HT1080 (cell line): ENCODE measurements around the gene CPLANE1. TPM values are rescaled to one million over a fixed set of nuclear protein-coding genes. Genes with fewer than 3 reads are reported as not detected.
"Not testable (repeated sequence)": the region's sequence is repeated elsewhere in the genome, so short reads cannot be mapped to it uniquely, and the experiment has no call there.

Source experiments
- DNase-seq: peaks from one replicate; pipeline ENCODE4 v3.0.0-alpha.2; 2015; ENCODE audit warnings: low read depth
- polyA plus RNA-seq, 2 experiments: library from polyadenylated mRNA; depleted of rRNA; stranded (reverse); fragments of >200 nt; gene quantifications; 2 replicates each; pipeline ENCODE4 v1.2.3, GENCODE V29; 2015
- total RNA-seq: library from RNA; depleted of rRNA; stranded (reverse); fragments of >200 nt; shearing (Covaris generic); gene quantifications from 2 replicates; pipeline ENCODE4 v1.2.3, GENCODE V29; 2014; rRNA removed

CPLANE1 gene
- 4.8 and 6.5 TPM in 2 replicates for total RNA-seq
- polyA plus RNA-seq (2015; cell fraction: cytosol; rRNA removed), result 3.3 and 4.2 TPM in 2 replicates
- polyA plus RNA-seq (2015; cell fraction: nucleus; rRNA removed), result 11.4 and 12.0 TPM in 2 replicates

- peak; percentile 75 for DNase-seq
Measured at GRCh38 chr5:37248970-37249814, at the start of gene CPLANE1. CPLANE1 (minus strand) TSS chr5:37249376; CDS start chr5:37247698, 1,678 bp downstream.

DNA sequence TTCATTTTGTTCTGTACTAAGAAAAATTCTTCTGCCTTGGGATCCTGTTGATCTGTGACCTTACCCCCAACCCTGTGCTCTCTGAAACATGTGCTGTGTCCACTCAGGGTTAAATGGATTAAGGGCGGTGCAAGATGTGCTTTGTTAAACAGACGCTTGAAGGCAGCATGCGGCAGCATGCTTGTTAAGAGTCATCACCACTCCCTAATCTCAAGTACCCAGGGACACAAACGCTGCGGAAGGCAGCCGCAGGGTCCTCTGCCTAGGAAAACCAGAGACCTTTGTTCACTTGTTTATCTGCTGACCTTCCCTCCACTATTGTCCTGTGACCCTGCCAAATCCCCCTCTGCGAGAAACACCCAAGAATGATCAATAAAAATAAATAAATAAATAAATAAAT, 47.1 kb upstream of the CPLANE1 start:
- not testable (repeated sequence) for DNase-seq

DNA sequence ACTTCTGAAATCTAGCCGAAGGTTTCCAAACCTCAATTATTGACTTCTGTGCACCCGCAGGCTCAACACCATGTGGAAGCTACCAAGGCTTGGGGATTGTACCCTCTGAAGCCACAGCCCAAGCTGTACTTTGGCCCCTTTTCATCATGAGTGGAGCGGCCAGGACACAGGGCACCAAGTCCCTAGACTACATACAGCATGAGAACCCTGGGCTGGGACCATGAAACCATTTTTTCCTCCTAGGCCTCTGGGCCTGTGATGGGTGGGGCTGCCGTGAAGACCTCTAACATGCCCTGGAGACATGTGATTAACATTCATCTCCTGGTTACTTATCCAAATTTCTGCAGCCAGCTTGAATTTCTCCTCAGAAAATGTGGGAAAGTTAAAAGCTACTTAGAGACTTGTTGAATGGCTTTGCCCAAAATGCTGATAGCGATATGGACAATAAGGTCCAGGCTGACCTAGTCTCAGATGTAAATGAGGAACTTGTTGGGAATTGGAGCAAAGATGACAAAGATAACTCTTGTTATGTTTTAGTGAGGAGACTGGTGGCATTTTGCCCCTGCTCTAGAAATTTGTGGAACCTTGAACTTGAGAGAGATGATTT, 34.1 kb upstream of the CPLANE1 start:
- no peak for DNase-seq

DNA sequence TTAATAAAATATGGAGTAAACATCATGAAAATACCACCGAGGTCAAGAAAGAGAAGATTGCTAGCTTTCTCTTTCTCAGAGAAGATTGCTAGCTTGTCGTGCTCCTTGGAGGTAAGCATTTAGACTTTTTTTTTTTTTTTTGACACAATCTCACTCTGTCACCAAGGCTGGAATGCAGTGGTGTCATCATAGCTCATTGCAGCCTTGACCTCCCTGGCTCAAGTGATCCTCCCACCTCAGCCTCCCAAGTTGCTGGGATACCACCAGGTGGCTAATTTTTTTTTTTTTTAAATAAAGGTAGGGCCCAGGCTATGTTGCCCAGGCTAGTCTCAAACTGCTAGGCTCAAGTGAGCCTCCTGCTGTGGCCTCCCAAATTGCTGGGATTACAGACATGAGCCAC, 26.3 kb upstream of the CPLANE1 start:
- DNase-seq, result no peak

- DNase-seq, result peak; percentile 61
Measured at GRCh38 chr5:37272511-37272910, 23.3 kb upstream of the CPLANE1 start.

GRCh38 chr5:37268100-37268499, 18.9 kb upstream of the CPLANE1 start:
- DNase-seq, result not testable (repeated sequence)

DNA sequence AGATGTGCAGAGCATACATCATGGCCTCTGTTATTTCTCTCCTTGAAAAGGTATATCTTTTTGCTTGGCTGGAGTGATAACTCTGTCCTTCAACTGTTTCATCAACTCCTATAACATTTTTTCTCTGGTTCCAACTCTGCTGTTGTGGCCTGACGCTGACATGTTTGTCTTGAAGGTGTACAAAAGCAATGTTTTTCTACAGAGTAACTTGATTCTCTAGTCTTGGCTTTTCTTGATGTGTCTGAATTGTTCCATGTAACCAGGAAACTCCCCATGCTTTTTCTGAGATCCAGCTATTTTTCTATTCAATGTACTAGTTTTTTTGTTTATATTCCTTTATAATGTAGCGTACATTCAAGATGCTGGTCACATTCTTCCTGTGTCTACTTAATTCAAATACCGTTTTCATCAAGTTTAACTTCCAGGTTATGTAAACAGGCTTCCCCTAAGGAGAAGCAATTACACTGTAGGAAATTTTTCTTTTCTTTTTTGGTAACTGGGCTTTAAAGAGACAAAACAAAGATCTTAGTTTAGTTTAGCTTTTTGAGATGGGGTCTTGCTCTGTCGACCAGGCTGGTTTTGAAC, 6.7 kb upstream of the CPLANE1 start:
- DNase-seq, result no peak

DNA sequence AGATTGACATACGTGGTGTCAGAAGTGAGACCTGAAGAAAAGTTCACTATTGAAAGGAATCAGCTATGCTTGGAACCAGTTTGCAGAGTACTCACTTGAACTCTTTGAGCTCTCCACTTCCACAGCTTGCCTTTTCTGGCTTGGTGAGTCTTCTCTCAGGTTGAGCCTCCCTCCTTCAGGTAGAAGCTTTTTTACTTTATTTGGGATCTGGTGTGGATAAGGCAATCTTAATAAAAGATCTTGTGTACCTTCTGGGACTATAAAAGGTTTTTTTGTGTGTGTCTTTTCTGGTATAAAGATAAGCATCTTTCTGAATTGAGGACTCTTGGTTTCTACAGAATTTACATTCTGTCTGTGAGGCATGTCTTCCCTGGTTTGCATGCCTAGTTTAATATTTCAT, 5.4 kb upstream of the CPLANE1 start:
- DNase-seq, result no peak

- no peak for DNase-seq
Measured at GRCh38 chr5:37251665-37252064, 2.5 kb upstream of the CPLANE1 start.

GRCh38 chr5:37249815-37250164, 614 bp upstream of the CPLANE1 start:
- no peak for DNase-seq

- DNase-seq, result peak; percentile 15
Measured at GRCh38 chr5:37248421-37248969, 681 bp downstream of the CPLANE1 start.

DNA sequence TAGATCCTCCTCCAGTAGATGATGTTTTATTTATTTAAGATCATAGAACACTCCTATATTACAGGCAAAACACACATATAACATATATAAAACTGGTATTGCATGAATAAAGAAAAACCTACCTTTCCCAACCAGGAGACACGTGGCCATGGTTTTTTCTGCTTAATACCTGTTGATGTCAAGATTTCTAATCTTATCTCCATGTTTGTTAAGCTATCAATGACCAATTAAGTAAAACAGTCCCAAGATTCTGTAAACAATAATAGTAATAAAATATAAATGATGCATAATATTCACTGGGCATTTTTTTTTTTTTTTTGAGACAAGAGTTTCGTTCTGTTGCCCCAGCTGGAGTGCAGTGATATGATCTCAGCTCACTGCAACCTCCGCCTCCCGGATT, 1.7 kb downstream of the CPLANE1 start:
- DNase-seq, result no peak

DNA sequence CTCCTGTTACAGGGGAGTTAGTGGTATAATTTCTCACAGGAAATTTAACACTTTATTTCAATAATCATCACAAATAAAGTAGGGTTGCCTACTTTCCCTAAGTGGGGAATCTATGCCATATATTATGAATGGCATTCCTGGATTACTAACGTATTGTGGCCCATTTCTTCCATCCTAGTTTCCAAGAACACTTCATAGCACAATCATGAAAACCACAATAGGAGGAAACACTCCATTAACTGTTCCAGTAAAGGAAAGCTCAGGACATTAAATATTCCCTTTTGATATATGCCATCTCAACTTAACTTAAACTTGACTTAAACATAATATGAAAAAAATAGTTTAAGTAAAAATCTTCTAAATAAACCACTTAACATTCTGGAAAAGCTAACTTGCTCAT, 2.1 kb downstream of the CPLANE1 start:
- no peak for DNase-seq

GRCh38 chr5:37234288-37234687, 14.9 kb downstream of the CPLANE1 start:
- DNase-seq, result no peak

- DNase-seq, result no peak
Measured at GRCh38 chr5:37226377-37226776, 22.8 kb downstream of the CPLANE1 start.

DNA sequence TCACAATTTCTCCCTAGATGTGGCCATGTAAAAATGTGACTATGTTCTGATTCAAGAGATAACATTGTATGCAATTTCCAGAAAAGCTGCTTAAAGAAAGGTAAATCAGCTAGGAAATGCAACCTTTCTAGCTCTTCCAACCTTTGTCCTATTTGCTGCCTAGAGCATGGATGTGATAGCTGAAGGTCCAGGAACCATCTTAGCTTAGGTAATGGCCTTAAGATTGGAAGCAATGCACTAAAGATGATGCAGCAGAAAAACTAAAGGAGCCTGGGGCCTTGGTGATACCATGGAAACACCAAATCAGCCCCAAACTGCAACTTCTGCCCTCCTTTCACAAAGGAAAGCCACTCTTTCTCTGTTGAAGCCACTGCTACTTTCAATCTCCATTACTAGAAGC, 27.0 kb downstream of the CPLANE1 start:
- no peak for DNase-seq

- not testable (repeated sequence) for DNase-seq
Measured at GRCh38 chr5:37220426-37220825, 28.8 kb downstream of the CPLANE1 start.

DNA sequence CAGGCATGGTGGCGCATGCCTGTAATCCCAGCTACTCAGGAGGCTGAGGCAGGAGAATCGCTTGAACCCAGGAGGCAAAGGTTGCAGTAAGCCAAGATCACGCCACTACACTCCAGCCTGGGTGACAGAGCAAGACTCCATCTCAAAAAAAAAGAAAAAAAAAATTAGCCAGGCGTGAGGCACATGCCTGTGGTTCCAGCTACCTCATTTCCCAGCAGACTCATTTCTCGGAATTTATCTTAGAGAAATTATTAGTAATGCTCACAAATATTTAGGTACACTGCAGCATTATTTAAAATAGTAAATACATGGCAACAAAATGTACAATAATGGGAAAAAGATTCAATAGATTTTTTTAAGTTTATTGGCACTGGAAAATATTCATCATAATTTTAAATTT, 29.8 kb downstream of the CPLANE1 start:
- not testable (repeated sequence) for DNase-seq

GRCh38 chr5:37217976-37218375, 31.2 kb downstream of the CPLANE1 start:
- no peak for DNase-seq

- DNase-seq, result no peak
Measured at GRCh38 chr5:37214550-37214949, 34.6 kb downstream of the CPLANE1 start.

DNA sequence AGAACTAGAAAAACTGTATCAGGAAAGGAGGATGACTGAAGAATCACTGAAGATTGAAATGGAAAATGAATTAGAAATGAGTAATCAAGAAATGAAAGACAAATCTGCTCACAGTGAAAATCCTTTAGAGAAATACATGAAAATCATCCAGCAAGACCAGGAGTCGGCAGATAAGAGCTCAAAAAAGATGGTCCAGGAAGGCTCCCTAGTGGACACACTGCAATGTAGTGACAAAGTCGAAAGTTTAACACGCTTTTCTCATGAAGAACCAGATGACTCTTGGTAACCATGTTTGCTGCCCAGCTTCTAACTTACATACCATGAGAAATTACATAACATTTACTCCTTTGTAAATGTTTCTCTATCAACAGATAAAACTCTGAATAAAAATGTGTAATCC, 37.1 kb downstream of the CPLANE1 start:
- no peak for DNase-seq

GRCh38 chr5:37211661-37212060, 37.5 kb downstream of the CPLANE1 start:
- DNase-seq, result no peak
